K562 (cell line): ENCODE data around the gene SLC25A14. TPM values are rescaled to one million over a fixed set of nuclear protein-coding genes. Genes with fewer than 3 reads are reported as not detected.

ENCODE experiments used
- ATAC-seq: fragments of 200-7000 bp; cut with Tn5 transposase; 3 replicates; pipeline ENCODE4 v1.9.1; 2020; ENCODE audit warnings: moderate library complexity
- BruUV-seq: library from RNA; stranded (reverse); fragments of 400-500 nt; replicated peaks from 2 replicates; lab custom pipeline; 2021; lab: Mats Ljungman, UMichigan
- CTCF ChIA-PET: fragments of 300-600 bp; formaldehyde crosslinking; extraction: SDS; loops from one replicate; lab custom pipeline; 2021; ENCODE audit warnings: low intra/inter-chr PET ratio; lab: Yijun Ruan, JAX
- POLR2A ChIA-PET: fragments of 300-600, 350-650 bp; sonication (Branson Sonifier 250); formaldehyde crosslinking; extraction: SDS; loops from one replicate; lab custom pipeline; 2021; ENCODE audit warnings: antibody characterized with exemption, inconsistent platforms; lab: Yijun Ruan, JAX
- DNase-seq, 4 experiments: peaks; one replicate each; pipeline versions ENCODE4 v3.0.0 to v3.0.0-alpha.2; 2011 to 2018; ENCODE audit warnings: low spot score in 3 of 4, mixed read lengths in 3 of 4; ENCODE audit errors: extremely low read depth in 1 of 4
- FAIRE-seq: peaks from 2 replicates; lab custom pipeline; 2011; peaks lifted over from hg19 to GRCh38; lab: Jason Lieb, UNC
- H2AFZ ChIP-seq: 2 replicates; pipeline ENCODE4 v1.6.0; 2011; ENCODE audit warnings: low read depth, low read length, control low read depth, inconsistent platforms
- H3K27ac ChIP-seq: fragments of 200-600 bp; 3 replicates; pipeline ENCODE4 v1.8.0; 2011; ENCODE audit warnings: low read depth, mild to moderate bottlenecking, control low read depth, inconsistent platforms, low read length, moderate library complexity, mixed read lengths; ENCODE audit errors: extremely low read depth
- H3K27me3 ChIP-seq, 2 experiments: fragments of 300-600 bp in 1 of 2; 2 replicates in 1 of 2; 3 replicates in 1 of 2; pipeline versions ENCODE4 v1.6.0 to v1.8.0; 2011; ENCODE audit warnings: inconsistent platforms in 2 of 2, low read length in 2 of 2, mild to moderate bottlenecking in 1 of 2, mixed read lengths in 1 of 2, moderate library complexity in 1 of 2; ENCODE audit not compliant: control insufficient read depth in 2 of 2, insufficient read depth in 2 of 2
- H3K36me3 ChIP-seq: fragments of 300-600 bp; 3 replicates; pipeline ENCODE4 v1.8.0; 2011; ENCODE audit warnings: mild to moderate bottlenecking, low read length, inconsistent platforms; ENCODE audit not compliant: control insufficient read depth, insufficient read depth
- H3K4me1 ChIP-seq, 2 experiments: fragments of 200-600 bp in 1 of 2; replicated peaks in 1 of 2; 2 replicates in 1 of 2; 3 replicates in 1 of 2; pipeline versions ENCODE4 v1.5.1 to v1.8.0; 2011; ENCODE audit warnings: inconsistent platforms in 2 of 2, low read length in 2 of 2, mild to moderate bottlenecking in 1 of 2, mixed read lengths in 1 of 2, moderate library complexity in 1 of 2; ENCODE audit not compliant: control insufficient read depth in 2 of 2, insufficient read depth in 2 of 2
- H3K4me2 ChIP-seq: 2 replicates; pipeline ENCODE4 v1.6.1; 2011; ENCODE audit warnings: low read length, control low read depth, inconsistent platforms, mixed read lengths; ENCODE audit not compliant: insufficient read depth
- H3K4me3 ChIP-seq: fragments of 200-600 bp; sonication (generic), shearing (Covaris generic); 2 replicates; pipeline ENCODE4 v1.5.1; 2016; ENCODE audit warnings: control low read depth, inconsistent platforms
- H3K79me2 ChIP-seq: fragments of 200-600 bp; 3 replicates; pipeline ENCODE4 v1.8.0; 2011; ENCODE audit warnings: low read length, inconsistent platforms; ENCODE audit not compliant: control insufficient read depth, insufficient read depth
- H3K9ac ChIP-seq, 2 experiments: 2 replicates each; pipeline versions ENCODE4 v1.6.0 to v1.6.1; 2011; ENCODE audit warnings: low read depth in 2 of 2, low read length in 2 of 2, control low read depth in 1 of 2, inconsistent platforms in 1 of 2, mild to moderate bottlenecking in 1 of 2, mixed read lengths in 1 of 2; ENCODE audit not compliant: insufficient read depth in 1 of 2
- H3K9me1 ChIP-seq: one replicate; pipeline ENCODE4 v1.6.0; 2011; ENCODE audit warnings: inconsistent platforms, mild to moderate bottlenecking, low read length, moderate library complexity; ENCODE audit not compliant: control insufficient read depth, insufficient read depth
- H3K9me3 ChIP-seq: replicated peaks from 2 replicates; pipeline ENCODE4 v1.5.1; 2011; ENCODE audit warnings: low read depth, low read length, inconsistent platforms; ENCODE audit not compliant: control insufficient read depth, insufficient read depth
- H4K20me1 ChIP-seq: replicated peaks from 2 replicates; pipeline ENCODE4 v1.6.1; 2011; ENCODE audit warnings: low read length, inconsistent platforms, mixed read lengths; ENCODE audit not compliant: control insufficient read depth, insufficient read depth
- CEBPB ChIP-seq: fragments of 450-650 bp; IDR thresholded peaks from 2 replicates; pipeline ENCODE4 v1.6.1; 2016; ENCODE audit warnings: missing genetic modification characterization, missing compliant biosample characterization
- POLR2A ChIP-seq: fragments of 450-650 bp; conservative IDR thresholded peaks from 2 replicates; pipeline ENCODE4 v1.6.1; 2016
- TOE1 ChIP-seq, 2 experiments: fragments of 450-650 bp in 1 of 2; sonication (generic) in 1 of 2; formaldehyde crosslinking in 1 of 2; IDR thresholded peaks; 2 replicates each; pipeline versions ENCODE4 v1.7.1 to v1.8.0; 2016 to 2022; ENCODE audit warnings: borderline replicate concordance in 2 of 2, mild to moderate bottlenecking in 2 of 2, antibody characterized with exemption in 1 of 2, inconsistent platforms in 1 of 2, low read depth in 1 of 2, missing genetic modification reagents in 1 of 2, moderate library complexity in 1 of 2
- ZNF134 ChIP-seq: fragments of 250-450 bp; sonication (Bioruptor Pico); conservative IDR thresholded peaks from 2 replicates; pipeline ENCODE4 v1.4.0; 2020
- WGBS: fragments of 100-300 bp; shearing (Covaris generic); methylation state at CpG from one replicate; pipeline ENCODE4 v1.1.6; 2016; ENCODE audit warnings: low coverage, mixed read lengths; ENCODE audit not compliant: insufficient coverage; ENCODE audit errors: missing lambda C conversion rate; 5-methylcytosine and 5-hydroxymethylcytosine counted together
- in situ Hi-C: fragments of 300-500 bp; cut with MboI; formaldehyde crosslinking; loops from 4 replicates; pipeline ENCODE4 v1.15.0; 2018; ENCODE audit warnings: inconsistent platforms, mixed read lengths
- intact Hi-C: fragments of 100-400 bp; cut with micrococcal nuclease; formaldehyde crosslinking; loops from 2 replicates; pipeline ENCODE4 v1.14.2; 2022
- polyA plus RNA-seq, 8 experiments: library from polyadenylated mRNA; depleted of rRNA in 4 of 8; stranded (reverse) in 5 of 8; unstranded in 3 of 8; fragments of >200 nt; fragmentation: Nextera tagmentation in 2 of 8; fragmentation: Illumina TruSeq in 1 of 8; extraction: Ambion mirVana in 2 of 8; extraction: Trizol in 1 of 8; gene quantifications; 2 replicates each; pipeline versions ENCODE4 v1.2.1 to v1.2.3, GENCODE V29; 2011 to 2014; ENCODE audit warnings: inconsistent platforms in 1 of 8, missing spikeins in 1 of 8
- total RNA-seq, 7 experiments: library from RNA; depleted of rRNA in 6 of 7; stranded (reverse); fragments of >200 nt in 6 of 7; fragmentation: Illumina TruSeq in 2 of 7; extraction: Trizol in 2 of 7; gene quantifications; 2 replicates each; pipeline versions ENCODE4 v1.2.1 to v1.2.3, GENCODE V29; 2011 to 2021; ENCODE audit warnings: low replicate concordance in 1 of 7

SLC25A14 gene
- total and polyA plus RNA-seq, 9 of the 15 experiments (the other 6 are each of a cell fraction or from before 2014, with no cell fraction given): 9.5 to 33.3 (median 15.8) TPM

GRCh38 chrX:130414800-130415199 lies 75.1 kb downstream of the SLC25A14 start:
- Histone ChIP-seq H3K27me3 (no peaks in the 10 kb centered on the region), H2AFZ (no peak overlapping the region), H3K27ac (no peak overlapping the region), H3K4me3 (no peak overlapping the region), H3K9me3 (no peaks in the 10 kb centered on the region), H4K20me1 (no peaks in the 10 kb centered on the region), H3K36me3 (peaks cover 40% of the 10 kb centered on the region), H3K9ac (no peak overlapping the region), H3K9me1 (no peaks in the 10 kb centered on the region), H3K4me1 (peaks cover 4 to 37% of the 10 kb centered on the region in 2 experiments; a peak in 3 of 5 replicates), H3K4me2 (no peak overlapping the region), H3K79me2 (no peaks in the 10 kb centered on the region)
- no peak for DNase-seq
- TF ChIP-seq ZNF134 (CRISPR knock-in tag): peak; percentile 89
- no peak for TF ChIP-seq POLR2A
- POLR2A ChIA-PET: interaction anchor here (2.0 kb wide), 1 partner anchor 13 kb away, joined by 5 read pairs; the partner anchor contains the start of gene RBMX2
- FAIRE-seq: no peak
- CTCF ChIA-PET: no interaction called here
- in situ Hi-C loops (no loop called here), intact Hi-C loops (no loop called here)
- BruUV-seq: no TSS peak
- 83% methylated on average over 5 of the region's 5 CpGs for WGBS
- ATAC-seq: no peak

DNA sequence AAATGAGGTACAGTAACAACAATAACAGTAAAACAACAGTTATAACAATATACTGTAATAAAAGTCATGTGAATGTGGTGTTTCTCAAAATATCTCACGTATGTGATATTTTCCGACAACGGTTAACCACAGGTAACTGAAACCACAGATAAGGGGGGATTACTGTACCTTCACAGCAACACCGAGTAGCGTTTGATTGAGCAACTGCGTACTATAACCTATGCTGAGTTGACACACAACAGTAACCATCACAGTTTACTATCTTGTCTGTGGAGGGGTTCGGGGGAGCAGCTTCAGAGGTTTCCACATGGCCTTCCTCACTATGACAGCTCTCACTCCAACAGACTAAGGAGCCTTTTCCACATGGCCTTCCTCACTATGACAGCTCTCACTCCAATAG lies 75.5 kb downstream of the SLC25A14 start:
- ChIA-PET CTCF (no interaction called here), POLR2A (interaction anchor here (0.8 to 1.1 kb wide), 2 partner anchors 10 to 29 kb away, joined by 3 read pairs; no protein-coding TSS in a partner anchor)
- TF ChIP-seq CEBPB (tag): peak; percentile 45
- TF ChIP-seq TOE1 (IDR thresholded peaks at IDR 0.05; ENCODE audit: borderline replicate concordance): no peak
- TF ChIP-seq TOE1 (CRISPR knock-in tag; IDR thresholded peaks at IDR 0.05; ENCODE audit: borderline replicate concordance, low read depth): no peak
- H4K20me1 ChIP-seq: no peaks in the 10 kb centered on the region
- H3K79me2 ChIP-seq: no peaks in the 10 kb centered on the region
- FAIRE-seq (no peak), ATAC-seq (no peak), DNase-seq (no peak)
- no peak overlapping the region for H2AFZ ChIP-seq
- intact Hi-C loops: no loop called here
- BruUV-seq: no TSS peak
- in situ Hi-C loops: no loop called here
- 25% methylated on average over 7 of the region's 7 CpGs for WGBS
- peaks cover 37% of the 10 kb centered on the region; the same call in 2 of the 3 replicates for H3K36me3 ChIP-seq
- no peak overlapping the region for H3K4me2 ChIP-seq
- H3K4me3 ChIP-seq: no peak overlapping the region
- H3K9me3 ChIP-seq: no peaks in the 10 kb centered on the region
- H3K27ac ChIP-seq: no peak overlapping the region
- H3K4me1 ChIP-seq: peaks cover 4 to 37% of the 10 kb centered on the region in 2 experiments; a peak in 3 of 5 replicates
- H3K9me1 ChIP-seq: no peaks in the 10 kb centered on the region
- H3K27me3 ChIP-seq: no peaks in the 10 kb centered on the region
- H3K9ac ChIP-seq: no peak overlapping the region
